Measurements from ENCODE around the gene D2HGDH. TPM values are rescaled to one million over a fixed set of nuclear protein-coding genes. Genes with fewer than 3 reads are reported as not detected.
"Not testable (repeated sequence)": the region's sequence is repeated elsewhere in the genome, so short reads cannot be mapped to it uniquely, and the experiment has no call there.

Gene D2HGDH
- total RNA-seq, 1 donor from 2014 or later: 22.4 TPM

DNA sequence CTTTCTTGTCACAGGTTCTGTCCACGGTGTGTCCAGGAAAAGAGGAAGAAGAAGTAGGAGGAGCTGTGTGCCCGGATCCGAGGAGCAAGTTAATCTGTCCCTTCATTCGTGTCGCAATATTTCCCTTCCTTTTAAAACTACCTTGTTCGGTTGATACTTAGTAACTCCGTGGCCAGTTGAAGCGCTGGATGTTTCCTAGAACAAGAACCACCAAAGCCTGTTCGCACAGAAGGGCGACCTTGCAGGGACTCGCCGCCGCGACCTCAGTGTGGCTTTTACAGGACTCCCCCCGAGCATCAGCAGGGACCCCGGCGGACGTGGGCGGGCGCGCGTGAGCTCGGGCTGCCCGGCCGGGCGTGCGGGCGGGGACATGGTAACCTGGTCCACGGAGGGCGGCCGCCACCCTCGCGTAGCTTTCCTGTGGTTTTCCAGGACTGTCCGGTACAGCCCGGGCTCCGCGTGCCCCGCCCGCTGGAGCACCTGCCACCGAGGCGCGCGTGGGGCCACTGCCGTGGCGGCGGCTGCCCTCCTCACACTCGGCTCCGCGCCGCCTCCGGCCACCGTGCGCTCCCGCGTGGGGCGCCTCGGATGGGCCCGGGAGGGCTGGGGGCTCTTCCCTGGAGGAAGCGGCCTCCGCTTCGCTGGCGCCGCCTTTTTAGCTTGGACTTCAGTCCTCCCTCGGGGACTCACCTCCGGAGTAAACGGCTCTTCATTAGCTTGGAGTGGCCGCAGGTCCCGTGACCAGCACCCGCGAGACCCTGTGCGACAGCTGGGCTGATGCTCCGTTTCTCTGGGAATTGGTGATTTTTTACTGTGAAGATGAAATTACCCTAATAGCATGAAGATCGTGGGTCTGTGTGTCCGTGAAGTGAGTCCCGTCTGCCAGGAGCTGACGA, 9.2 kb upstream of the D2HGDH start:
- DNase-seq (ENCODE audit: low read depth): no peak

DNA sequence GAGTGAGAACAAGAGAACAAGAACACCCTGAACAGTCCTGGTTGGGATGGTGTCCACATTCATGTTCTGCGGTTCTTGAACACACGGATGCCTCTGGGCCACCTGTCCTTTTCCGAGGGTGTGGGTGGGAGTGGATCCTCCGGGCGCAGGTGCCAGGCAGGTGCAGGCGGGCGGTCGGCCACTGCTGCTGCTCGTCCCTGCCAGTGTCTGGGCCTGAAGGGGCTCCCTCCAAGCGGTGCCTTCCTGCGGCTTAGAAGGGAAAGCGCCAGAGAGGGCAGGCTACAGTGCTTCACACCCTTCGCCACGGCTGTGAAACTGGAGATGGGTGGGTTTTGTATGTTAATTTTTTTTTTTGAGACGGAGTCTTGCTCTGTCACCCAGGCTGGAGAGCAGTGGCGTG, 8.0 kb upstream of the D2HGDH start:
- DNase-seq (ENCODE audit: low read depth): no peak

DNA sequence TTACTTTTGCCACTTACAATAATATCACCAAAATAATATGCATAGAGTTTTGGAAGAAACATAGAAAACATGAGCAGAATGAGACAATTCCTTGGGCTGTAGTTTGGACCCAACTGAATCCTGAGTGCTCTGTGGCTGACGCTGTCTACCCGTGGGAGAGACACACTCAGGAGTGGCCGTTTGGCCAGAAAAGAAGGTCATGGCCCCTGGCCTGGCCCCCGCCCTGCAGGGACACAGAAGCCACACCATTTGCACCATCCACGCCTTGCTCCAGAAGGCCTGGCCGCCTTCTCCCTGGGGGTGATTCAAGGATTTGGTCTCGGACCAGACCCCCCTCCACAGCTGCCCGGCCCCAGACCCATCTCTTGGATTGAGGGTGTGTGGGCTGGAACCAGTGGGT, 6.4 kb upstream of the D2HGDH start:
- DNase-seq (ENCODE audit: low read depth): no peak

DNA sequence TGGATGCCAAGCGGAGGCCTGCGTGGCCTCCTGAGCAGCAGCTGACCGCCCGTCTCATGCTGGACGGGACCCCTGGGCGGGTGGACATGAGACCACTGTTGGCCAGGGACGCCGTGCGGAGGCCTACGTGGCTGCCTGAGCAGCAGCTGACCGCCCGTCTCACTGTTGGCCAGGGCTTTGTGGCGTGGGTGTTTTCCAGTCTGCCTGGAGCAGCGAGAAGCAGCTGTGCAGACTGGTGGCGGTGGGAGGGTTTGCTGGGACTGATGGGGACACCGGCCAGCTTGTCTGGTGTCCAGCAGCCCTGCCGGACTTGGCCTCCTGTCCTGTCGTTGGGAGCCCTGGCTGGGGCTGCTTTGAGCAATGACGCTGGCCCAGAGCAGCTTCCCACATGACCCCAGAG, 5.8 kb upstream of the D2HGDH start:
- no peak for DNase-seq (ENCODE audit: low read depth)

DNA sequence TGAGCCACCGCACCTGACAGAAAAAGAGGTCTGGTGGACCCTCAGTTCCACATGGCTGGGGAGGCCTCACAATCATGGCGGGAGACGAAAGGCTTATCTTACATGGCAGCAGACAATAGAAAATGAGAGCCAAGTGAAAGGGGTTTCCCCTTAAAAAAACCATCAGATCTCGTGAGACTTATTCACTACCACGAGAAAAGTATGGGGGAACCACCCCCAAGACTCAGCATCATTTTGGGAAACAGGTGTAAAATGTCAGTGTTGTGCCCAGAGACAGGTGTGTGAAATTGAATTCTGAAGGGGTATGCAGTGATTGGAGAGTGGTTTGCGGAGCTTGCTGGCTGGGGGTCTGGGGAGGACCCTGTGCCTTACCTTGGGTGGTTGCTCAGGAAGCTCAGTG, 4.6 kb upstream of the D2HGDH start:
- DNase-seq (ENCODE audit: low read depth): no peak

DNA sequence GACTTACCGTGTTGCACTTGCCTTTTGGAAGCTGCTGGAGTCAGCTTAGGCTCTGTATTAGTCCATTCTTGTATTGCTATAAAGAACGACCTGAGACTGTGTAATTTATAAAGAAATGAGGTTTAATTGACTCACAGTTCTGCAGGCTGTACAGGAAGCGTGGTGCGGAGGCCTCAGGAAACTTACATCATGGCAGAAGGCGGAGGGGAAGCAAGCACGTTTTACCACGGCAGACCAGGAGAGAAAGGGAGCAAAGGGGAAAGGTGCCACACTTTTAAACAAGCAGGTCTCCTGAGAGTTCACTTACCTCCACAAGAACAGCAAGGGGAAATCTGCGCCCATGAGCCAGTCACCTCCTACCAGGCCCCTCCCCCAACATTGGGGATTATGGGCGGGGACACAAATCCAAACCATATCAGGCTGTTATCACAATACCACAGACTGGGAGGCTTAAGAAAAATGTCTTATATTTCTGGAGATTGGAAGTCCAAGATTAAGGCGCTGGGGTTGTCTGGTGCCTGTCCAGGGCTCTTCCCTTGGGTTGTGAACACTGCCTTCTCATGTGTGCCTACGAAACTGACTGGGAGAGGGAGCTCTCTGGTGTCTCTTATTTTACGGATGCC, 3.6 kb upstream of the D2HGDH start:
- DNase-seq (ENCODE audit: low read depth): no peak

DNA sequence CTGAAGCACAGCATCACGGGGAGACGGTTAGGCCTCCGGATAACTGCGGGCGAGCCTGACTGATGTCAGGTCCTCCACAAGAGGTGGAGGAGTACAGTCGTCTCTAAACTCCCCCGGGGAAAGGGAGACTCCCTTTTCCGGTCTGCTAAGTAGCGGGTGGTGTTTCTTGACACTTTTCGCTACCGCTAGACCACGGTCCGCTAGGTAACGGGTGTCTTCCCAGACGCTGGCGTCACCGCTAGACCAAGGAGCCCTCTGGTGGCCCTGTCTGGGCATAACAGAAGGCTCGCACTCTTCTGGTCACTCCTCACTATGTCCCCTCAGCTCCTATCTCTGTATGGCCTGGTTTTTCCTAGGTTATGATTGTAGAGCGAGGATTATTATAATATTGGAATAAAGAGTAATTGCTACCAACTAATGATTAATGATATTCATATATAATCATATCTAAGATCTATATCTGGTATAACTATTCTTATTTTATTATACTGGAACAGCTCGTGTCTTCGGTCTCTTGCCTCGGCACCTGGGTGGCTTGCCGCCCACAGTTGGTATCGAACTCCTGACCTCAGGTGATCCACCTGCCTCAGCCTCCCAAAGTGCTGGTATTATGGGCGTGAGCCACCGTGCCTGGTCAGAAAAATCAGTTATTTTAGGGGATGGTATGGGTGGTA, 1.8 kb upstream of the D2HGDH start:
- DNase-seq (ENCODE audit: low read depth): peak; percentile 54

DNA sequence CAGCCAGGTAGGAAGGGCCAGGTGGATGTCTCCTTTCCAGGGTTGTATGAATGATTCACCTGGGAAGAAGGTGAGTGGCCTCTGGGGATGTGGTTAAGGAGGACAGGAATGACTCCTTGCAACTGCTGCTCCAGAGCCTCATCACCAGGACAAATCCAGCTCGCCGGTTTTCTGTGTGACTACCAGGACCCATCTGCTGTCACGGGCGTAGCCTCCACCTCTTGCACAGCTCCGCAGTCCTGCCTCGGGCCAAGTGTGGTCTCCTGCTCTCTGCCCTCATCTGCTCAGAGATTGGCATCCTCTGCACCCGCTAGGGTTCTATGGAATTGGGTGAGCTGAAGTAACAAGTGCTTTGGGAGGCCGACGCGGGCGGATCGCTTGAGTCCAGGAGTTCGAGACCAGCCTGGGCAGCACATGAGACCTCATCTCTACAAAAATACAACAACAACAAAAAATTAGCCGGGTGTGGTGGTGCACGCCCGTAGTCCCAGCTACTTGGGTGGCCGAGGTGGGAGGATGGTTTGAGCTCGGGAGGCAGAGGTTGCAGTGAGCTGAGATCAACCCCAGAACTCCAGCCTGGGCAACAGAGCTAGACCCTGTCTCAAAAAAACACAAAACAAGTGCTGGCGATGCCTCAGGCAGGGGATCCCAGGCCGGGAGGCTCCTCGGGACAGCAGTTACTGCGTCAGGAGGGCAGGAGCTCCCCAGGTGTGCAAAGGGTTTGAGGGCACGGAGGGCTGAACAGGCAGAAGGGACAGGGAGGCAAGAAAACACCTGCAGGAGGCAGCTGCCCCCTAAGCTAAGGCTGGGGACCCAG, 831 bp upstream of the D2HGDH start:
- DNase-seq (ENCODE audit: low read depth): no peak

DNA sequence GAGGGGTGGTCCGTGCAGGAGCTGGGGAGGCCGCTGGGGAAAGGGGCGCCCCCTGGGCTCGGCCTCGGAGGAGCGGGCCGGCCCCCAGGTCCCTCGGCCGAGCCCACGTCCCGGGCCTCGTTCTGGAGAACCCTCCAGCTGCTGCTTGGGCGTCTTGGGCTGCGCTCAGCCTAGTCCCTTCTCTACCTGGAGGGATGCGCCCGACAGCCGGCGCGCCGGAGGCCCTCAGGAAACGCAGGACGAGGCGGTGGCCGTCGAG, 293 bp upstream of the D2HGDH start:
- DNase-seq (ENCODE audit: low read depth): no peak

DNA sequence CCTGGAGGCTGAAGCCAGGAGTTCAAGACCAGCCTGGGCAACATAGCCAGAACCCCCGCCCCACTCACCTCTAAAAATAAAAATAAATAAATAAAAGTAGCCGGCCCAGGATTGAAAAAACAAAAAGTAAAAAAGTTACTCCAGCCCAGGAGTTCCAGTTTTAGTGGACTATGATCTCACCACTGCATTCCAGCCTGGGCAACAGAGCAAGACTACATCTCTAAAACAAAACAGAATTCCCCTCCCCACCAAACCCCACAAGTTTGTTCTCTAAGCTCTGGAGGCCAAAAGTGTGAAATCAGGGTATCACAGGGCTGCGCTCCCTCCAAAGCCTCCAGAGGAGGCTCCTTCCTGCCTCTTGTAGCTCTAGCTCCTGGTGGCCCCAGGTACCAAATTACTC, 1.7 kb downstream of the D2HGDH start:
- DNase-seq (ENCODE audit: low read depth): peak; percentile 39

DNA sequence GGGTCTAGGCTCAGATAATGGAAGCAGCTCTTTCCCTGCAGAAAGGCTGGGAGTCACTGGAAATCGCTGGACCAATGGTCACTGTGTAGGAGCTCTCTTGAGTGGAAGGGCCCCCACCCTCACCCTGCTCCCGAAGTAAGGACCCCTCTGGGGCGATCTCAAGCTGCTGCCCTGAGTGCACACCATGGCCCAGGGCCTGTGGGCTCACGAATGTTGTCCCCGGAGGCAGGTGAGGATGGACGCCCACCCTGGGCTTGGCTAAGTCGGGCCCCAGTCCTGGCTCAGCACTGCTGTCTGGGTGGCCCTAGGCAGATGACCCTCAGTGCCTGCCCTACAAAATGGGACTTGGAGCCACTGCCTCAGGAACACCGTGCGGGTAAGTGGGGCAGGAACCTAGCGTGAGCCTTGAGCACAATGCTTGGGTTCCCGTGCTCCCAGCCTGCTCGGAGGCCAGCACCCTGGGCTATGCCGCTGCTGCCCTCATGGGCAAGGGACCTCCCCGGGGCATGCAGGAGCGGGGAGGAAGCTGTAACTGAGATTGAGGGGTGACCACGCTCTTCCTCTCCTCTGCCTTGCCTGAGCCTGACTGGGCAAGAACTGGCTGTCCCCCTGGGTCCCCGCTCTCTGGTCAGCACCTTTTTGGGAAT, 3.7 kb downstream of the D2HGDH start:
- no peak for DNase-seq (ENCODE audit: low read depth)

DNA sequence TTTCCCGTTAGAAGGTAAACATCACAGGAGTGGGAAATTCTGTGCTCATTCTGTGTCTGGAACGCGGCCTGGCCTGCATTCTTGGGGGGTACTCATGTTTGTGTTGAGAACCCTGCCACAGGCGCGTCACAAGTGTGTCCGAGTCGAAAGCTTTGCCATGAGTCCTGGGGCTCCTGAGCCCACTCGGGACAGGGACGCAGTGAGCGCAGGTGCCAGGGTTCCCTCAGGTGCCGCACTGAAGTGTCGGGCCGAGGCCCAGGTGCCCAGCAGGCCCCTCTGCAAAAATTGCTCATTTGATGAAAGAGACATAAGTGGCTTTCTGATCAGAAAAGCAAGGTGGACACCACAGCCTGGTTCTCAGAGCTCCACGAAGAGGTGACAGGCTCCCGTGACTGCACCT, 4.7 kb downstream of the D2HGDH start:
- no peak for DNase-seq (ENCODE audit: low read depth)

DNA sequence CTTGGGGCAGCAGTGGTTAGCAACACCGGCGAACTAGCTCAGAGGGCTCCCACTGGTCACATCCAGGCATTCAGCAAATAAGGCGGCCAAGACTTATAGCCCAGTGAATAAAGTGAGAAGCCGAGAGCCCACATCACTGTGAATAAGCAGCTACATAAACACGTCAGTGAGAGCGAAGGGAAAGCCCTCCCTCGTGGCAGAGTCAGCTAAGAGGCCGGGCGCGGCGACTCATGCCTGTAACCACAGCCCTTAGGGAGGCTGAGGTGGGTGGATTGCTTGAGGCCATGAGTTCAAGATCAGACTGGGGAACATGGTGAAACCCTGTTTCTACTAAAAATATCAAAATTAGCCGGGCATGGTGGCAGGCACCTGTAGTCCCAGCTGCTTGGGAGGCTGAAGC, 5.2 kb downstream of the D2HGDH start:
- no peak for DNase-seq (ENCODE audit: low read depth)

DNA sequence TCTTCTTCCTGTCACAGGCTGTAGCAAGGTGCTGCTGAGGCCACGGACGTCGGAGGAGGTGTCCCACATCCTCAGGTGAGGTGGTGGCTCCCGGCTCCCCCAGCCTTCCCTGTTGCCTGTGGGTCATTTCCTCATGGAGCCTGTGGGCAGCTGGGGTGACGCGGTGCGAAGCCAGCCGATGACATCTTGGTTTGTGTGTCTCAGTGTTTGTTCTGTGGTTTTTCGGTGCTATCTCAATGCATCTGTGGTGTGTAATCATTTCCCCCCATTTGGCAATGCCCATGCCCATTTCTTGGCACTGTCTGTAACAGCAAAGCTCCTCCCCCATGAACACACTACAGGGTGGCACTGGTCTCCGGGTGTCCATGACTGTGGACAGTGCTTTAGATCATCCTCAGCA, 6.6 kb downstream of the D2HGDH start:
- DNase-seq (ENCODE audit: low read depth): peak; percentile 15

DNA sequence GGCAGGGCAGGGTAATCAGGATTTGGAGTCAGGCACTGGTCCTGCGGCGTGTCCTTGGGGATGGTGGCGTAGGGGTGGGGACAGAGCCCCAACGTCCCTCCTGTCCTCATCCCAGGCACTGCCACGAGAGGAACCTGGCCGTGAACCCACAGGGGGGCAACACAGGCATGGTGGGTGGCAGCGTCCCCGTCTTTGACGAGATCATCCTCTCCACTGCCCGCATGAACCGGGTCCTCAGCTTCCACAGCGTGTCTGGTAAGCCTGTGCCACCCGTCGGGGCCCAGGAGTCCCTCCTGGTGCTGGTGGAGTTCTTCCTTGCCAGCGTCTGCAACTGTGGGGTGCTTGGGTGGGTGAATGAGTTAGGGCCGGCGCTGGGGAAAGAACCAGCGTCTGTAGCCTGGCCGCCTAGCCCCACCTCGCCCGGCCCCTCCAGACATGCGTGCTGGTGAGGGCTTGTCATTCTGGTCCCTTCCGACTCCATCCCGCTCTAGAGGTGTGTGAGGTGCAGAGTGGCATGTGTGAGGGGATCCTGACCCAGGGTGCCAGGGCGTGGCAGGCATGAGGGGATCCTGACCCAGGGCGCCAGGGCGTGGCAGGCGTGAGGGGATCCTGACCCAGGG, 8.0 kb downstream of the D2HGDH start:
- DNase-seq (ENCODE audit: low read depth): no peak

DNA sequence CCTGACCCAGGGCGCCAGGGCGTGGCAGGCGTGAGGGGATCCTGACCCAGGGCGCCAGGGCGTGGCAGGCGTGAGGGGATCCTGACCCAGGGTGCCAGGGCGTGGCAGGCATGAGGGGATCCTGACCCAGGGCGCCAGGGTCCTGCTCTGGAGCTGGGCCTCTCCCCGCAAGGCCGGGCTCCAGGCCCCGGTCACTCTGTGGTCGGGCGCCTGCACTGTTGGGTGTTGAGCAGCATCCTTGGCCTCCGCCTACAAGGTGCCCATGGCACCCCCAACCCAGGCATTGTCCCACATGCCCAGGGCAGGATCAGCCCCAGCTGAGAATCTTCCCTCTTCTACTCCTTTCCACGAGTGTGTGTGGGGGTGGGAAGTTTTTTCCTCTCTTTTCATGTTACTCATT, 8.6 kb downstream of the D2HGDH start:
- not testable (repeated sequence) for DNase-seq (ENCODE audit: low read depth)

DNA sequence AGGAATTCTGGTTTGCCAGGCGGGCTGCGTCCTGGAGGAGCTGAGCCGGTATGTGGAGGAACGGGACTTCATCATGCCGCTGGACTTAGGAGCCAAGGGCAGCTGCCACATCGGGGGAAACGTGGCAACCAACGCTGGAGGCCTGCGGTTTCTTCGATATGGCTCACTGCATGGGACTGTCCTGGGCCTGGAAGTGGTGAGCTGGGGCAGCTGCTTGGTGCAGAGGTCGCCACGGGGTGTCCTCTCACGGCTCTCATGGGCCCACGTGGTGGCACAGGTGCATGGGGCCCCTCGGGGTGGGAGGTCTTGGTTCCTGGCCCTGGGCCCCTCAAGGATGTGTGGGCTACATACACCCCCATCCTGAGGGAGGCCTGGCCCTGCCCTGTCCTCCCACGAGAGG, 9.2 kb downstream of the D2HGDH start:
- no peak for DNase-seq (ENCODE audit: low read depth)

DNA sequence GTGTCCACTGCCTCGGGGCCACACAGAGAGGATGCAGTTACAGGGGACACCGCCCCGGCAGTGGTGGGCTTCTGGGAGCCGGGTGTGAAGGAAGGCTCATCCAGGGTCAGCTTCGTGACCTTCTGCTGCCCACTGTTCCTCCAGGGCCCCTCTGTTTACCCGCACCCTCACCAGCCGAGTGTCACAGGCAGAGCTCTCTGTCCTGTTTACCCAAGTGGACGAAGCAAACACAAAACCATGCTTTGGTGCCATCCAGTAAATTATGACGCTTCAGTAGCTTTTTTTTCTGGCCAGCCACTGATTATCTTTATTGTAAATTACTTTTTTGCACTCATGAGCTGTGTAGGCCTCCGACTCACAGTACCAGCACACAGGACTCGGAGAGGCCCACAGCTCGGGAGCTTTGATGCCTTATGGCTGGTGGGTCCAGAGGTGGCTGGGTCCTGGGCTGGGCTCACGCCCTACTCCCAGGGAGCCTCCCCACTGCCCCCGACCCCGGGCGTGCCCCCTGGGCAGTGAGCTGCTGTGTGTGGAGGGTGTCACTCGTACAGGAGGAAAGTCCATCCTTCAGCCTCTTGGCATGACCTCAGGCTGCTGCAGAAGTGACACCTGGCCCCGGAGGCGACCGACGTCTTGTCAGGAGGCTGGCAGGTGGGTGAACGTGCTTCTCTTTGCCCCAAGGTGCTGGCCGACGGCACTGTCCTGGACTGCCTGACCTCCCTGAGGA, 9.8 kb downstream of the D2HGDH start:
- DNase-seq (ENCODE audit: low read depth): no peak

DNA sequence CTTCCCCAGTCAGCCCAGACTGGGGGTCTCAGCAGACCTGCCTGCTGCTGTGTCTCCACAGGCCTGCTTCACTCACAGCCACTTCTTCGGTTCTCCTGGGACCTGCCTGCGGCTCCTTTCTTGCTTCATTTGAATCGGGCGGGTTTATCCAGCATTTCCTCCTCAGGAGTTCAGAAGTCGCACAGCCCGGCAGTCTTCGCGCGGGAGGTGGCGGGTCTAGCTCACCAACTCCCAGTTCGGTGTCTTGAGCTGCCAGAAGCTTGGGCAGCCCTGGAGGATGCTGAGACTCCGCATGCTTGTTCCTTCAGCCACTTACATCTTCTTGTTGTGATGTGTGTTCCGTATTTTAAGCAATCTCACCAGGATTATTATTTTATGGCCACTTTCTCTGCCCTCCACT, 10.8 kb downstream of the D2HGDH start:
- DNase-seq (ENCODE audit: low read depth): no peak

DNA sequence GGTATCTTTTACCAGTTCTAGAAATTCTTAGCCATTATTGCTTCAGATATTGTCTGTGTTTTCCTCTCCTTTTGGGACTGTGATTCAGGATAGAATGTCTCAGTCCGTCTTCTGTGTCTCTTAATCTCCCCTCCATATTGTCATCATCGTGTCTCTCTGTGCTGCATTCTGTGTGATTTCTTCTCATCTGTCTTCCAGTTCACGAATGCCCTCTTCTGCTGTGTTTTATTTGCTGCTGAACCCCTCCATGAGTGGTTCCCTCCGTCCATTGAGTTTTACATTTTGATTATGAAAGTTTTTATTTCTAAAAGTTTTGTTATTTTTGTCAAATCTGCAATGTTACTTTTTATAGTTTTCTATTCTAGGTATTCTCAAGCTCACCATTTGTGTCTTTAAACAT, 11.7 kb downstream of the D2HGDH start:
- DNase-seq (ENCODE audit: low read depth): no peak
